ENCODE data around the gene KDM7A. TPM values are rescaled to one million over a fixed set of nuclear protein-coding genes. Genes with fewer than 3 reads are reported as not detected.

KDM7A gene
- total and polyA plus RNA-seq, 10 of the 15 experiments (the other 5 are each of a cell fraction or from before 2014, with no cell fraction given), result 0.07 to 0.96 (median 0.74) TPM

GRCh38 chr7:140039896-140040295 lies 136.9 kb downstream of the KDM7A start:
- no TSS peak for BruUV-seq (replicated peaks)
- Histone ChIP-seq H3K27ac (ENCODE audit: control insufficient read depth, insufficient read depth) (no peak overlapping the region), H3K9ac (ENCODE audit: control insufficient read depth, insufficient read depth, low read length) (no peak overlapping the region), H3K4me2 (ENCODE audit: control insufficient read depth, insufficient read depth) (no peak overlapping the region), H3K4me3 (no peak overlapping the region), H3K27me3 (replicated peaks in 1 of 2; ENCODE audit: control insufficient read depth in 2 of 2, insufficient read depth in 2 of 2, low read length in 1 of 2) (no peaks in the 10 kb centered on the region), H3K79me2 (ENCODE audit: control insufficient read depth, insufficient read depth, low read length) (no peaks in the 10 kb centered on the region), H2AFZ (ENCODE audit: control insufficient read depth, low read depth, low read length) (no peak overlapping the region), H3K4me1 (ENCODE audit: control insufficient read depth, insufficient read depth, low read length) (peaks cover 4% of the 10 kb centered on the region), H3K36me3 (ENCODE audit: control insufficient read depth in 2 of 2, insufficient read depth in 2 of 2, low read length in 1 of 2) (peaks cover 3 to 10% of the 10 kb centered on the region in 2 experiments; a peak in 3 of 4 replicates), H4K20me1 (ENCODE audit: control insufficient read depth, insufficient read depth) (peaks cover 3% of the 10 kb centered on the region; the same call in 1 of the 2 replicates), H3K9me3 (replicated peaks; ENCODE audit: control insufficient read depth, insufficient read depth, low read length) (no peaks in the 10 kb centered on the region)
- FAIRE-seq (no peak), ATAC-seq (no peak), DNase-seq (ENCODE audit: low read depth, low spot score) (no peak)
- SMC1A ChIA-PET (ENCODE audit: uncharacterized antibody, unreplicated experiment), result no interaction called here
- in situ Hi-C loops (cut with MboI) (no loop called here), intact Hi-C loops (cut with micrococcal nuclease; ENCODE audit: unreplicated experiment) (no loop called here)
- WGBS (ENCODE audit: insufficient coverage, insufficient replicate concordance, low lambda C conversion rate, missing lambda C conversion rate), result 95% methylated on average over 12 of the region's 12 CpGs
- TF ChIP-seq, protein P1, sequence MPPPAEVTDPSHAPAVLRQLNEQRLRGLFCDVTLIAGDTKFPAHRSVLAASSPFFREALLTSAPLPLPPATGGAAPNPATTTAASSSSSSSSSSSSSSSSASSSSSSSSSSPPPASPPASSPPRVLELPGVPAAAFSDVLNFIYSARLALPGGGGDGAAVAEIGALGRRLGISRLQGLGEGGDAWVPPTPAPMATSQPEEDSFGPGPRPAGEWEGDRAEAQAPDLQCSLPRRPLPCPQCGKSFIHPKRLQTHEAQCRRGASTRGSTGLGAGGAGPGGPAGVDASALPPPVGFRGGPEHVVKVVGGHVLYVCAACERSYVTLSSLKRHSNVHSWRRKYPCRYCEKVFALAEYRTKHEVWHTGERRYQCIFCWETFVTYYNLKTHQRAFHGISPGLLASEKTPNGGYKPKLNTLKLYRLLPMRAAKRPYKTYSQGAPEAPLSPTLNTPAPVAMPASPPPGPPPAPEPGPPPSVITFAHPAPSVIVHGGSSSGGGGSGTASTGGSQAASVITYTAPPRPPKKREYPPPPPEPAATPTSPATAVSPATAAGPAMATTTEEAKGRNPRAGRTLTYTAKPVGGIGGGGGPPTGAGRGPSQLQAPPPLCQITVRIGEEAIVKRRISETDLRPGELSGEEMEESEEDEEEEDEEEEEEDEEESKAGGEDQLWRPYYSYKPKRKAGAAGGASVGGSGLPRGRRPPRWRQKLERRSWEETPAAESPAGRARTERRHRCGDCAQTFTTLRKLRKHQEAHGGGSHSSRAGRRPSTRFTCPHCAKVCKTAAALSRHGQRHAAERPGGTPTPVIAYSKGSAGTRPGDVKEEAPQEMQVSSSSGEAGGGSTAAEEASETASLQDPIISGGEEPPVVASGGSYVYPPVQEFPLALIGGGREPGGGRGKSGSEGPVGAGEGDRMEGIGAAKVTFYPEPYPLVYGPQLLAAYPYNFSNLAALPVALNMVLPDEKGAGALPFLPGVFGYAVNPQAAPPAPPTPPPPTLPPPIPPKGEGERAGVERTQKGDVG (CRISPR knock-in tag; IDR thresholded peaks at IDR 0.05), result no peak
- RAD21 ChIA-PET (ENCODE audit: unreplicated experiment), result no interaction called here
- CTCF ChIA-PET, result no interaction called here
- POLR2A ChIA-PET, result no interaction called here

GRCh38 chr7:140039066-140039465 lies 137.7 kb downstream of the KDM7A start:
- Histone ChIP-seq H3K79me2 (ENCODE audit: control insufficient read depth, insufficient read depth, low read length) (no peaks in the 10 kb centered on the region), H4K20me1 (ENCODE audit: control insufficient read depth, insufficient read depth) (peaks cover 3% of the 10 kb centered on the region; the same call in 1 of the 2 replicates), H3K4me1 (ENCODE audit: control insufficient read depth, insufficient read depth, low read length) (peaks cover 4% of the 10 kb centered on the region), H2AFZ (ENCODE audit: control insufficient read depth, low read depth, low read length) (no peak overlapping the region), H3K4me2 (ENCODE audit: control insufficient read depth, insufficient read depth) (no peak overlapping the region), H3K9ac (ENCODE audit: control insufficient read depth, insufficient read depth, low read length) (no peak overlapping the region), H3K9me3 (replicated peaks; ENCODE audit: control insufficient read depth, insufficient read depth, low read length) (no peaks in the 10 kb centered on the region), H3K27me3 (replicated peaks in 1 of 2; ENCODE audit: control insufficient read depth in 2 of 2, insufficient read depth in 2 of 2, low read length in 1 of 2) (no peaks in the 10 kb centered on the region), H3K36me3 (ENCODE audit: control insufficient read depth in 2 of 2, insufficient read depth in 2 of 2, low read length in 1 of 2) (peaks cover 3 to 10% of the 10 kb centered on the region in 2 experiments; a peak in 3 of 4 replicates), H3K27ac (ENCODE audit: control insufficient read depth, insufficient read depth) (no peak overlapping the region), H3K4me3 (no peak overlapping the region)
- no peak for DNase-seq (ENCODE audit: low read depth, low spot score)
- no peak for TF ChIP-seq BCLAF1 (IDR thresholded peaks at IDR 0.05)
- no peak for TF ChIP-seq SRF (IDR thresholded peaks at IDR 0.05; ENCODE audit: low read depth in 2 of 2, low read length in 2 of 2)
- no peak for TF ChIP-seq SPI1 (IDR thresholded peaks at IDR 0.05; ENCODE audit: borderline replicate concordance, insufficient read depth, low read depth, low read length)
- TF ChIP-seq SMAD1 (IDR thresholded peaks at IDR 0.05; ENCODE audit: low read depth, partially characterized antibody), result no peak
- TF ChIP-seq SUPT20H (IDR thresholded peaks at IDR 0.05; ENCODE audit: borderline replicate concordance, control insufficient read depth, low read depth, low read length), result no peak
- no peak for TF ChIP-seq NFYA (IDR thresholded peaks at IDR 0.05; ENCODE audit: borderline replicate concordance, low read depth, low read length)
- WGBS (ENCODE audit: insufficient coverage, insufficient replicate concordance, low lambda C conversion rate, missing lambda C conversion rate), result 87% methylated on average over 7 of the region's 7 CpGs
- in situ Hi-C loops (cut with MboI) (no loop called here), intact Hi-C loops (cut with micrococcal nuclease; ENCODE audit: unreplicated experiment) (no loop called here)
- no TSS peak for BruUV-seq (replicated peaks)
- ChIA-PET CTCF (no interaction called here), SMC1A (ENCODE audit: uncharacterized antibody, unreplicated experiment) (no interaction called here), POLR2A (no interaction called here), RAD21 (ENCODE audit: unreplicated experiment) (no interaction called here)
- FAIRE-seq, result no peak
- no peak for ATAC-seq

Measured in GM12878 (cell line).